H4 (cell line): ENCODE results near the gene CLCN4. TPM values are rescaled to one million over a fixed set of nuclear protein-coding genes. Genes with fewer than 3 reads are reported as not detected.
A peak's percentile ranks its signal among the peaks of the same experiment; 100 is the strongest.

Experiments
- DNase-seq: peaks from one replicate; pipeline ENCODE4 v3.0.0-alpha.2; 2015; ENCODE audit warnings: low spot score
- total RNA-seq: library from RNA; depleted of rRNA; stranded (reverse); fragments of >200 nt; shearing (Covaris generic); gene quantifications from 2 replicates; pipeline ENCODE4 v1.2.3, GENCODE V29; 2014; rRNA removed

Gene CLCN4
- total RNA-seq, 1 experiment from 2014 or later = 6.9 TPM

DNA sequence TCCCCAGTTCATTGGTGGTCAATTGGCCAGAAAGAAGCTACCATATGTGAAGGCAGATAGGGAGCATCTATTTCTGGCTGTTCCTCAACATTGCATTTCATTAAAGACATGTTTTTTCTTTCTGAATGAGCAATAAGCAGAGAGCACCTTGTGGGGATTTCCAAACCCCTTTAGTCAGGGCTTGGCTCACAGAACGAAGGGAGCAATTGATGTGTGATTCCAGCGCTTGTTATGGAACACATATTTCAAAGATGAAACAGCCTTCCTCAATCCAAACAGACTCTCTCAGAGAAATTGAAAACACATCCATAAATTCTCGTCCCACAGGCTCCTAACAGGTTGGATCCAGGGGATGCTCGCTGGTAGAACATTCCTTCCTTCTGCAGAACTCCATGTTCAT, 84.1 kb downstream of the CLCN4 start:
- no peak for DNase-seq

DNA sequence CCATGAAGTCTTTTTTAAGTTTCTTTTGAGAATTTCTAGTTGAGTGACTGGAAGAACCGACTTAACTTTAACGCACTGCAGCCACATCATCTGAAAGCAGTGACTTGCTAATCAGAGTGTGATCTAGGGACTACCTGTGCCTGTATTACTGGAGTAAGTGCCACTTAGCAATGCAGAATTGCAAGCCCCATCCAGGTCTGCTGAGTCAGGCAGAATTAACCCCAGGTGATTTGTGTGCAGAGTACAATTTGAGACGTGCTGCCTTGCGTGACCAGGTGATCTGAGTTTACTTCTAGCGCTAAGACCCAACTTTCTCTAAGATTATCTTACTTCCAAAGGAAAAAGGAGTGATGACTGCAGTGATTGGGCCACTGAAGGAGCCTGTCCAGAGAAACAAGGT, 85.3 kb downstream of the CLCN4 start:
- no peak for DNase-seq

DNA sequence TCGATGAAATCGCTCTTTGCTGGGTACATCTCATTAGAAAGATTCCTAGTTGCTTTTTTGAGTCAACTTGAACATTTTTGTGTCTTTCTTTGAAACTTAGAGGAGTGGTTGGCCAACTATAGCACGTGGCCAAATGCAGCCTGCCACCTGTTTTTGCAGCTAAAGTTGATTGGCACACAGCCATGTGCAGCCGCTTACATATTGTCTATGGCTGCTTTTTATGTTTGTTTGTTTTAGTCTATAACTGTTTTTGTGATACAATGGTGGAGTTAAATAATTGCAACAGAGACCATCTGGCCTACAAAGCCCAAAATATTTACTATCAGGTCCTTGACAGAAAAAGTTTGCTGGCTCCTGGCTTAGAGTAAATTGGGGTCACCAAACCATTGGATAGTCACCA, 86.3 kb downstream of the CLCN4 start:
- no peak for DNase-seq

DNA sequence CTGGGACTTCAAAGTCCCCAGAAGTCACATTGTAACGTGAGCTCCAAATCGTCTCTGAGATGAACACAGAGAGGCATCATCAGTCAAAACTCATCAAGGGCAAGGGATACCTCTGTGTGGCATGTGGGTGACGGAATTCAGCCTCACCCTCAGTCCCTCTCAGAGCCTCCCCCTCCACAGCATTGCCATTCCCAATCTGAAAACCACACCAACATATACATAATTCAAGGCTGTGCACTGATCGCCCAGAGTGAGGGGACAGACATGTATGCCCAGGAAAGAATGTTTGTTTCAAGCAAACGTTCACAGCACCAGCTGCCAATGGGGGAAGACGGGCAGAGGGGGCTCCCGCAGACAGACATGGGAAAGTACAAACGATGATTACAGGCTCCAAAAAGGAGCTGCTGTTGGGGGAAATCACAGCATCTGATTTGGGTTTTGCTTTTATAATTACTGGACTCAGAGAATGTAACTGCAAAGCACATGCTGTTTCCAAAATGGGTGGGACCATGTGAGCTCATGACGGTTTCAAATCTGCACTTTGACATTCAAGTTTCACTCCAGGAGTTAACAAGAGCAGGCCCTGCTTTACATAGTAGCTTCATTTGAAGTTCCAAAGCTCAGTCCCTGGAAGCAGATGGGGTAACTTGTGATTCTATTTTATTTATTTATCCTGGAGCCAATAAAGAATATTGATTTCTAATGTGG, 88.3 kb downstream of the CLCN4 start:
- no peak for DNase-seq

DNA sequence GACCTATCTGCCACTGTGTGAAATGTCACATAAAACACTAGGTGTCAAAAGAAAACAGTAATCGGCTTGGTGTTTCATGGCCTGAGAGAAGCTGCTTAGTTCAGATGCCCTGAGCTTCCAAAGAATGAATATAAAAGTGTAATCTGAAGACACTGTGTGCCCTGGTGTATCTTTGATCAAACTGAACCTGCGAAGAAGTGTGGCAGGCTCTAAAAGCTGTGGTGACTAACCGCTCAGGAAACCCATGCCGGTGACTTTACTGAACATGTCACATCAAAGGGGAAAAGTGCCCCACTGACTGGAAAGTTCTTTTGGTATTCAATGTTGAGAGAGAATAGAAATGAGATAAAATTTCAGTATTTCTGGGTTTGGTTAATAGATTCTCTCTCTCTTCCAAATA, 89.1 kb downstream of the CLCN4 start:
- DNase-seq = no peak

DNA sequence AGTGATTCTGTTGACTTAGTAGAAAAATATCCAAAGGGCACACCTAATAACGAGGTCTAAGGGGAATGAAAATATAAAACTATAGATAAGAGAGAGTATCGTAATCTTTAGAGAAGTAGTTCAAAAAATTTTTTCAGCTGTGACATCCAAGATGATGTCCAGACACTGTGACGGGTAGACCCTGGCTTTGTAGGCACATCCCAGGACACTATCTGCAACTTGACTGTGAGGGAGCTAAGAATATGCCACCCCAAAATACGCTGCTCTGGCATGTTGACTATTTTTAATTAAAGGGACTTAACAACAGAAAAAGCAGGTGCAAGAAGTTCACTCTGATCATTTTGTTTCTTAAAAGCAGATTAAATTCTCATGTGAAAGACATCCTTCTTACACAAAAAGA, 89.5 kb downstream of the CLCN4 start:
- no peak for DNase-seq

DNA sequence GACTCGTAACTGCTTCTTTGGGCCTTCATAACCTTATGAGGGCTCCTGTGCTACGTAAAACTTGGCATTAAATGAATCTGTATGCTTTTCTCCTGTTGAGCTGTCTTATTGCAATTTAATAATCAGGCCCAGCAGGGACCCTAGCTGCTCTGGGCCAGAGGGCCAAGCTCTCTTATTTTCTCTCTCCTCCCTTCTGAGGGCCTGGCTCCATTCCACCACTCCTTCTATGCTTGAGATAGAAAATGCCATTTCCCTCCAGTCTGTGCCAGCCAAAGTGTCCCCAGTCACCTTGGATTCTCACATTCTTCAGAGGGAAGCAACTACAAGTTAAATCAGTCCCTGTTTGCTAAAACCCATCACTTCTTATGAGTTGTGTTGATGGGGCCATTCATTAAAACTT, 90.1 kb downstream of the CLCN4 start:
- no peak for DNase-seq

DNA sequence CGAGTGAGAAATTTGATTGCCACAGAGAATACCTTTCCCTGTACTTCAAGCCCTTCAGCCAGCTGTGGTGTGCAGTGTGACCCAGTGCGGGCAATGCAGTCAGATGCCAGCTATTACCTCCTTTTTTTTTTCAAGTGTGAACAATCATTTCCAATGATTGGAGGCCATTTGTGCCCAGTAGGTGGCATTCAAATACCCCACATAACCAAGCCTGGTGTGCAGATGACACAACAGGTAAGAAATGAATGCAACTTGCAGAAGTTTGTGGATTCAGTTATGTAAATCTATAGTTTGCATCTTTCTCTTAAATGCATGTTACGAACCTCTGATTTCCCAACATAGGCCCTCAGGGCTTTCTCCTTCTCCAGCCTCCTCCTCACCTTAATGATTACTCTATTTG, 98.0 kb downstream of the CLCN4 start:
- DNase-seq = peak; percentile 4

DNA sequence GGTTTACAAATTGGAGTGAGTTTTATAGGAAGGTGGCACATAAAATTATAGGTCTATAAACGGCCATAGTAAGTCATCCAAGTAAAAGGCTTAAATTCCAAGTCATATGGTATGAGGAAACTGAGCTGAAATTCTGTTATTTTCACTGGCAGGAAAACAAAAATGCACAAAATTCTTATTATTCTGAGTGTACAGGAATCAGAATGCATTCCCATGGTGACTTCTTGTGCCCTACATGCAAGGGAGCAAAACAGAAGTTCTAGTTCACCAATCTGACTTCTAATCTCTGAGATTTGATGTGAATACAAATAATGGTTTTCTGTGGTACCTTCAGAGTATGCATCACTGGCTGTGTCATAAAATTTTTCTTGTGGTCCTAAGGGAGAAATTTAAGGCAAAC, 102.9 kb downstream of the CLCN4 start:
- DNase-seq = no peak

DNA sequence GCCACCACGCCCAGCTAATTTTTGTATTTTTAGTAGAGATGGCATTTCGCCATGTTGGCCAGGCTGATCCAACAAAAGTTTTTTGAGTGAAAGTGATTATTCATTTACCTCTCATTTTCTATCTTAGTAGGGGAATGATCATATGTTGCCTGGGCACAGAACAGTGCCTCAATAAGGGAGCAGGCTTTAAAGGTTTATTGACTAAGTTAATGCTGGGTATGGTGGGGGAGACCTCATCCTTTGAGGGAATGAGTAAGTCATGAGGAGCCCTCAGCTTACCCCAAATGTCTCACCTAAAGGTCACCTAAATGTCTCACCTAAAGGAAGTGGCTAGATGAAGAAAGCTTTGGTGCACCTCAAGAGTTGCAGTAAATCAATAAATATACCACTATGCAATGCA, 109.0 kb downstream of the CLCN4 start:
- DNase-seq = no peak

DNA sequence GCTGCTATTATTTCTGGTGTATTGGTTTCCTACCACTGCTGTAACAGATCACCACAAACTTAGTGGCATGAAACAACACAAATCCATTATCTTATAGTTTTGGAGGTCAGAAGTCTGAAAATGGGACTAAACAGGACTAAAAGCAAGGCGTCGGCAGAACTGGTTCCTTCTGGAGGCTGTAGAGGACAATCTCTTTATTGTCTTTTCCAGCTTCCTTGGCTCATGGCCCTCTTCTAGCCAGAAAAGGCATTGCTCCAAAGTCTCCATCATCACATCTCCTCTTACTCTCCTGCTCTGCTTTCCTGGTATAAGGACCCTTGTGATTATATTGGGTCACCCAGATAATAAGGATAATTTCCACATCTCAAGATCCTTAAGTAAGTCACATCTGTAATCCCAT, 121.9 kb downstream of the CLCN4 start:
- no peak for DNase-seq

DNA sequence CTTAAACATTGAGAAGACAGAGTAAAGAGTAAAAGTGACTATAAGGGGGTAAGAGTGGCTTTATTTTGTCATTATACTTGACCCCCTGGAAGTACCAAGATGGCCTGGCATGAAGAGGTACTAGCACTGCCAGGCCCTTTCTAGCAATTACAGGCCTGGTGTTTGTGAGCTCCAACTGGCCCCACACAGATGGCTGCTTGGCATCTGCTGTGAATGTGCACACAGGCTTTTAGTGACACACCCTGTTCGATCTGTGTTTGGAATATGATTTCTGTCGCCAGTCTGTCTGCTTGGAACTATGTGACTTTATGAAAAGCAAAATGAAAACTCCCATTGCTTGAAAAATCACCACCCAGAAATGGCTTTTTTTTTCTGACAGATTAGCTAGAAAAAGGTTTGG, 123.3 kb downstream of the CLCN4 start:
- no peak for DNase-seq

DNA sequence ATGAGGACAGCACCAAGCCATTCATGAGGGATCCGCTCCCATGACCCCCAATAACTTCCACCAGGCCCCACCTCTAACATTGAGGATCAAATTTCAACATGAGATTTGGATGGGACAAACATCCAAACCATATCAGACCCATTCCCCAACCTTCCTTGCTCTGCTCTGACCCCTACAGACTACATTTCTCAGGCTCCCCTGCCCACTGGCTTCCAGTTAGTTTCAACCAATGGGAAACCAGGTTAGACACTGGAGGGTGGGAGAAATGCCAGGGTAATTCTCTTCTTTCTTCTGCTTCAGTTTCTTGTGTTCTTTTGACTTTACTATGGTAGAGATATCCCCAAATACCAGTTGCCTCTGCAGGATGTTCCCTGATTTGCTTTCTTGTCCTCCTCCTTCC, 125.7 kb downstream of the CLCN4 start:
- no peak for DNase-seq

DNA sequence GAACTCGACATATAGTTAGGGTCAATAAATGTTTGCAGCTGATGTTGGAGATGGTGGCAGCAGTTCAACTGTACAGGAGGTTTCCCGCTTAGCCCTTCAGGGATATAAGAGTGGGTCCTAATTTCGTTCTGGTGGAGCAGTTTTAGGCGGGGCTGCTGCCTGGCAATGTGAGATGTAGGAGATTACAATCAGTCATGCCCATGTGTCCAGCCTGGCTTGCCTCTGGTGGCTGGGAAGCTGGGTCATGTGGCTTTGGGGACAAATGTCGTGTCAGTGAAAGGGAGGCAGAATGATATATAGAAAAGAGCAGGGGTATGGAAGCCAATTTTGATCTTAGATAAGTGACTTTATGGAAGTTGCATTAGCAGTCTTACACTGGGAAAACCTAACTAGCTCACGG, 129.4 kb downstream of the CLCN4 start:
- DNase-seq = no peak

Other genes starting within 250 kb of the CLCN4 start
- not detected in 2 replicates for gene CLDN34, start 189.6 kb upstream of the CLCN4 start, total RNA-seq